NCI-H2171 (cell line): ENCODE results near the gene SLC26A2.

ENCODE experiments used
- DNase-seq: peaks from one replicate; lab custom pipeline; 2025; lab: John Stamatoyannopoulos, UW

SLC26A2 gene

GRCh38 chr5:149960272-149961185 is at the start of gene SLC26A2:
Gene SLC26A2, plus strand, starts transcription at chr5:149960758. Its CDS starts 16,895 bp downstream, at chr5:149977653.
- peak; percentile 84 for DNase-seq

- DNase-seq, result no peak
Observed at GRCh38 chr5:149911031-149911430, 49.5 kb upstream of the SLC26A2 start.

GRCh38 chr5:149912226-149912871 is 48.2 kb upstream of the SLC26A2 start:
- no peak for DNase-seq

- no peak for DNase-seq
Observed at GRCh38 chr5:149913436-149914419, 46.8 kb upstream of the SLC26A2 start.

- DNase-seq, result no peak
Observed at GRCh38 chr5:149915392-149916260, 44.9 kb upstream of the SLC26A2 start.

- DNase-seq, result no peak
Observed at GRCh38 chr5:149916334-149917072, 44.1 kb upstream of the SLC26A2 start.

GRCh38 chr5:149917073-149917676 is 43.4 kb upstream of the SLC26A2 start:
- DNase-seq, result no peak

GRCh38 chr5:149921597-149921996 is 39.0 kb upstream of the SLC26A2 start:
- DNase-seq, result no peak

- no peak for DNase-seq
Observed at GRCh38 chr5:149922950-149923349, 37.6 kb upstream of the SLC26A2 start.

- no peak for DNase-seq
Observed at GRCh38 chr5:149924486-149924885, 36.1 kb upstream of the SLC26A2 start.

- DNase-seq, result no peak
Observed at GRCh38 chr5:149930043-149930748, 30.4 kb upstream of the SLC26A2 start.

- no peak for DNase-seq
Observed at GRCh38 chr5:149930749-149931574, 29.6 kb upstream of the SLC26A2 start.

- DNase-seq, result no peak
Observed at GRCh38 chr5:149931992-149932436, 28.5 kb upstream of the SLC26A2 start.

- no peak for DNase-seq
Observed at GRCh38 chr5:149932445-149933350, 27.9 kb upstream of the SLC26A2 start.

- no peak for DNase-seq
Observed at GRCh38 chr5:149935431-149935901, 25.1 kb upstream of the SLC26A2 start.

- no peak for DNase-seq
Observed at GRCh38 chr5:149936044-149936699, 24.4 kb upstream of the SLC26A2 start.
